ENCODE measurements around the gene VPREB3. TPM values are rescaled to one million over a fixed set of nuclear protein-coding genes. Genes with fewer than 3 reads are reported as not detected.

Gene VPREB3
- total RNA-seq, 1 experiment from 2014 or later: not detected

DNA sequence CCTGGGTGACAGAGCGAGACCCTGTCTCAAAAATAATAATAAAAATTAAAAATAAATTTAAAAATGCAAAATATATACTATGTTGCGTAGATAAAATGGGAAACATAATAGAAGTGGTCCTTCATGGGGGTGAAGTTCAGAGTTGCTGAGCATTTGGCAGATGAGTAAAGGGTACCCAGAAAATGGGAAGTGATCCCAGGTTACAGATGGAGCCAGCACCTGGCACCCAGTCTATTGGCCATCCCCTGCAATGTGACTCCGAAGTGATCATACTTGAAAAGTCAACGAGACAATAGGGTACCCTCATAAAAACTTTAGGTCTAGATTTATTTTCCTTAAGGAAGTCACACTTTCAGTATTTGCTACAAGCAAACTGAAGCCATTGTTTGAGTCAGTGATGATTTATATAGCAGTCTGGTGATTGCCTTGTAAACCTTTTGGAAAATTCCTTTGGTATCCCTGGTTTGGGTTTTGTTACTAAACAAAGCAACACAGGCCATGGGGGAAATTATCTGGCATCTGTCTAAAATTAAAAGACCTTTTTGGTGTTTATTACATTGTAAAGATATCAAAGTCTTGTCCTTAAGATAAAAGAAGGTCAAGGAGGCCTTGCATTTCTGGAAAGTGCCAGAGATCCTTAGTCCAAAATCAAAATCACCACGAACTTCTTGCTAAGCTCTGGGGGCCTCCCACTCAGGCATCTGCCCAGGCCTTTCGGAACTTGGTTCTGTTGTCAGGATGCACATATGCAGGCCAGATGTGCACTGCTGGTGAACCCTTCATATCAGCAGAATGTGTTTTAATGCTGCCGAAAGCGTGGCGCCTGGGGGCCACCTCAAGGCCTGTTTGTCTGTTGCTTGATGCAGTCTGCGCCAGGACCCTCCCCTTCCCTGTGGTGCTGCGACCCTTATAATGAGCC is 36.9 kb upstream of the VPREB3 start:
- no peaks in the 10 kb centered on the region for H3K9me3 ChIP-seq (ENCODE audit: control insufficient read depth, insufficient read depth, low read depth, low read length)
- intact Hi-C loops (cut with micrococcal nuclease; ENCODE audit: unreplicated experiment): no loop called here
- in situ Hi-C loops (cut with HindIII; ENCODE audit: low pct_unique_long_range_greater_than_20kb, low sequenced_read_pairs): no loop called here
- TF ChIP-seq TCF7L2 (IDR thresholded peaks at IDR 0.05; ENCODE audit: low read depth, low read length): no peak
- no peak for TF ChIP-seq CTCF (IDR thresholded peaks at IDR 0.05)
- TF ChIP-seq POLR2AphosphoS5 (IDR thresholded peaks at IDR 0.05; ENCODE audit: low read depth, low read length): no peak
- TF ChIP-seq, protein P1, sequence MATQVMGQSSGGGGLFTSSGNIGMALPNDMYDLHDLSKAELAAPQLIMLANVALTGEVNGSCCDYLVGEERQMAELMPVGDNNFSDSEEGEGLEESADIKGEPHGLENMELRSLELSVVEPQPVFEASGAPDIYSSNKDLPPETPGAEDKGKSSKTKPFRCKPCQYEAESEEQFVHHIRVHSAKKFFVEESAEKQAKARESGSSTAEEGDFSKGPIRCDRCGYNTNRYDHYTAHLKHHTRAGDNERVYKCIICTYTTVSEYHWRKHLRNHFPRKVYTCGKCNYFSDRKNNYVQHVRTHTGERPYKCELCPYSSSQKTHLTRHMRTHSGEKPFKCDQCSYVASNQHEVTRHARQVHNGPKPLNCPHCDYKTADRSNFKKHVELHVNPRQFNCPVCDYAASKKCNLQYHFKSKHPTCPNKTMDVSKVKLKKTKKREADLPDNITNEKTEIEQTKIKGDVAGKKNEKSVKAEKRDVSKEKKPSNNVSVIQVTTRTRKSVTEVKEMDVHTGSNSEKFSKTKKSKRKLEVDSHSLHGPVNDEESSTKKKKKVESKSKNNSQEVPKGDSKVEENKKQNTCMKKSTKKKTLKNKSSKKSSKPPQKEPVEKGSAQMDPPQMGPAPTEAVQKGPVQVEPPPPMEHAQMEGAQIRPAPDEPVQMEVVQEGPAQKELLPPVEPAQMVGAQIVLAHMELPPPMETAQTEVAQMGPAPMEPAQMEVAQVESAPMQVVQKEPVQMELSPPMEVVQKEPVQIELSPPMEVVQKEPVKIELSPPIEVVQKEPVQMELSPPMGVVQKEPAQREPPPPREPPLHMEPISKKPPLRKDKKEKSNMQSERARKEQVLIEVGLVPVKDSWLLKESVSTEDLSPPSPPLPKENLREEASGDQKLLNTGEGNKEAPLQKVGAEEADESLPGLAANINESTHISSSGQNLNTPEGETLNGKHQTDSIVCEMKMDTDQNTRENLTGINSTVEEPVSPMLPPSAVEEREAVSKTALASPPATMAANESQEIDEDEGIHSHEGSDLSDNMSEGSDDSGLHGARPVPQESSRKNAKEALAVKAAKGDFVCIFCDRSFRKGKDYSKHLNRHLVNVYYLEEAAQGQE (IDR thresholded peaks at IDR 0.05; ENCODE audit: insufficient read depth in 1 of 2, low read depth in 2 of 2, low read length in 1 of 2): no peak
- TF ChIP-seq SIN3A (IDR thresholded peaks at IDR 0.05; ENCODE audit: borderline replicate concordance, insufficient read depth, low read depth, low read length): no peak
- H3K4me3 ChIP-seq (ENCODE audit: low read depth in 2 of 2, low read length in 2 of 2): no peak overlapping the region
- no TSS peak for BruUV-seq (replicated peaks)
- DNase-seq (ENCODE audit: low read depth, low spot score): no peak
- no peak for ATAC-seq
- H3K4me1 ChIP-seq (ENCODE audit: control insufficient read depth, insufficient read depth, low read length): peaks cover 4% of the 10 kb centered on the region; the same call in 1 of the 2 replicates
- no peak overlapping the region for H3K27ac ChIP-seq (ENCODE audit: low read length)
- CTCF ChIA-PET: no interaction called here
- POLR2A ChIA-PET: no interaction called here
- H3K27me3 ChIP-seq (ENCODE audit: control insufficient read depth, insufficient read depth, low read length): no peaks in the 10 kb centered on the region
- no peaks in the 10 kb centered on the region for H3K36me3 ChIP-seq (ENCODE audit: control insufficient read depth, insufficient read depth, low read length)

- intact Hi-C loops (cut with micrococcal nuclease; ENCODE audit: unreplicated experiment): no loop called here
- no peak overlapping the region for H3K4me3 ChIP-seq (ENCODE audit: low read depth in 2 of 2, low read length in 2 of 2)
- POLR2A ChIA-PET: interaction anchor here (0.6 kb wide), 1 partner anchor 12 kb away, joined by 8 read pairs; no protein-coding TSS in a partner anchor
- DNase-seq (ENCODE audit: low read depth, low spot score) (no peak), ATAC-seq (no peak)
- H3K36me3 ChIP-seq (ENCODE audit: control insufficient read depth, insufficient read depth, low read length): no peaks in the 10 kb centered on the region
- in situ Hi-C loops (cut with HindIII; ENCODE audit: low pct_unique_long_range_greater_than_20kb, low sequenced_read_pairs): no loop called here
- H3K27ac ChIP-seq (ENCODE audit: low read length): no peak overlapping the region
- H3K9me3 ChIP-seq (ENCODE audit: control insufficient read depth, insufficient read depth, low read depth, low read length): no peaks in the 10 kb centered on the region
- TF ChIP-seq, protein P1 (IDR thresholded peaks at IDR 0.05; ENCODE audit: insufficient read depth in 1 of 2, low read depth in 2 of 2, low read length in 1 of 2): no peak
- no peak for TF ChIP-seq TCF7L2 (IDR thresholded peaks at IDR 0.05; ENCODE audit: low read depth, low read length)
- no peak for TF ChIP-seq SIN3A (IDR thresholded peaks at IDR 0.05; ENCODE audit: borderline replicate concordance, insufficient read depth, low read depth, low read length)
- no peak for TF ChIP-seq POLR2AphosphoS5 (IDR thresholded peaks at IDR 0.05; ENCODE audit: low read depth, low read length)
- TF ChIP-seq CTCF (IDR thresholded peaks at IDR 0.05): no peak
- CTCF ChIA-PET: no interaction called here
- no peaks in the 10 kb centered on the region for H3K27me3 ChIP-seq (ENCODE audit: control insufficient read depth, insufficient read depth, low read length)
- BruUV-seq (replicated peaks): no TSS peak
- peaks cover 4% of the 10 kb centered on the region; the same call in 1 of the 2 replicates for H3K4me1 ChIP-seq (ENCODE audit: control insufficient read depth, insufficient read depth, low read length)
Measured at GRCh38 chr22:23789638-23790037, 35.4 kb upstream of the VPREB3 start.

Measured in Panc1 (cell line).